ENCODE results near the gene MEGF11.

Gene MEGF11

GRCh38 chr15:66254951-66255676 is 1.6 kb upstream of the MEGF11 start:
- no peak for DNase-seq (ENCODE audit: low read depth)
- TF ChIP-seq CTCF (conservative IDR thresholded peaks at IDR 0.05; ENCODE audit: low read length) = no peak
- no peak overlapping the region for H3K4me3 ChIP-seq (ENCODE audit: low read length)

- H3K4me3 ChIP-seq (ENCODE audit: low read length) = peak overlapping the region; percentile 46
- no peak for TF ChIP-seq CTCF (conservative IDR thresholded peaks at IDR 0.05; ENCODE audit: low read length)
- no peak for DNase-seq (ENCODE audit: low read depth)
These were observed 770 bp upstream of the MEGF11 start for GRCh38 chr15:66254089-66254950.

- DNase-seq (ENCODE audit: low read depth) = no peak
- H3K4me3 ChIP-seq (ENCODE audit: low read length) = peak overlapping the region; percentile 52
- no peak for TF ChIP-seq CTCF (conservative IDR thresholded peaks at IDR 0.05; ENCODE audit: low read length)
These were observed 699 bp downstream of the MEGF11 start for GRCh38 chr15:66252685-66253417.

GRCh38 chr15:66251790-66252684 is 1.5 kb downstream of the MEGF11 start:
- DNase-seq (ENCODE audit: low read depth) = peak; percentile 22
- TF ChIP-seq CTCF (conservative IDR thresholded peaks at IDR 0.05; ENCODE audit: low read length) = peak; percentile 55
- peak overlapping the region; percentile 52 for H3K4me3 ChIP-seq (ENCODE audit: low read length)

GRCh38 chr15:66251065-66251789 is 2.3 kb downstream of the MEGF11 start:
- no peak for TF ChIP-seq CTCF (conservative IDR thresholded peaks at IDR 0.05; ENCODE audit: low read length)
- no peak overlapping the region for H3K4me3 ChIP-seq (ENCODE audit: low read length)

More at GRCh38 chr15:66251065-66251789, 2.3 kb downstream of the MEGF11 start:
- DNase-seq (ENCODE audit: low read depth) = no peak

All from AG10803 (cell line).